Measurements from ENCODE around the gene SCPEP1.

Gene SCPEP1

GRCh38 chr17:56977673-56978395, at the start of gene SCPEP1:
Gene SCPEP1 (plus strand): TSS chr17:56978131. CDS start chr17:56978160, 29 bp downstream.
- POLR2A ChIA-PET, result no interaction called here
- DNase-seq (ENCODE audit: low read depth, low spot score), result no peak
- CTCF ChIA-PET, result interaction anchor here (0.8 to 5.4 kb wide), 4 partner anchors 11 to 158 kb away, joined by 3 to 27 read pairs (median 3); partner anchors contain the start of gene COIL
- peak within 1 kb of the TSS; percentile 78 for H3K4me3 ChIP-seq (ENCODE audit: low read depth, low read length)
- TF ChIP-seq CTCF (IDR thresholded peaks at IDR 0.05; ENCODE audit: insufficient read depth, low read length, missing control alignments), result no peak

- no peak overlapping the region for H3K4me3 ChIP-seq (ENCODE audit: low read depth, low read length)
- no peak for TF ChIP-seq CTCF (IDR thresholded peaks at IDR 0.05; ENCODE audit: insufficient read depth, low read length, missing control alignments)
- no peak for DNase-seq (ENCODE audit: low read depth, low spot score)
- ChIA-PET CTCF (interaction anchor here (1.2 to 7.8 kb wide), 3 partner anchors 11 to 109 kb away, joined by 3 to 48 read pairs (median 6); no protein-coding TSS in a partner anchor), POLR2A (no interaction called here)
These were observed 49.3 kb upstream of the SCPEP1 start for GRCh38 chr17:56928586-56928985.

- no peak for DNase-seq (ENCODE audit: low read depth, low spot score)
- ChIA-PET CTCF (interaction anchor here (1.2 to 7.8 kb wide), 3 partner anchors 10 to 110 kb away, joined by 3 to 48 read pairs (median 6); no protein-coding TSS in a partner anchor), POLR2A (no interaction called here)
- H3K4me3 ChIP-seq (ENCODE audit: low read depth, low read length), result no peak overlapping the region
- TF ChIP-seq CTCF (IDR thresholded peaks at IDR 0.05; ENCODE audit: insufficient read depth, low read length, missing control alignments), result no peak
These were observed 48.5 kb upstream of the SCPEP1 start for GRCh38 chr17:56929362-56929969.

- TF ChIP-seq CTCF (IDR thresholded peaks at IDR 0.05; ENCODE audit: insufficient read depth, low read length, missing control alignments), result no peak
- no peak overlapping the region for H3K4me3 ChIP-seq (ENCODE audit: low read depth, low read length)
- ChIA-PET POLR2A (no interaction called here), CTCF (interaction anchor here (1.7 to 7.8 kb wide), 2 partner anchors 10 to 111 kb away, joined by 11 to 48 read pairs; no protein-coding TSS in a partner anchor)
- no peak for DNase-seq (ENCODE audit: low read depth, low spot score)
These were observed 47.1 kb upstream of the SCPEP1 start for GRCh38 chr17:56930739-56931337.

DNA sequence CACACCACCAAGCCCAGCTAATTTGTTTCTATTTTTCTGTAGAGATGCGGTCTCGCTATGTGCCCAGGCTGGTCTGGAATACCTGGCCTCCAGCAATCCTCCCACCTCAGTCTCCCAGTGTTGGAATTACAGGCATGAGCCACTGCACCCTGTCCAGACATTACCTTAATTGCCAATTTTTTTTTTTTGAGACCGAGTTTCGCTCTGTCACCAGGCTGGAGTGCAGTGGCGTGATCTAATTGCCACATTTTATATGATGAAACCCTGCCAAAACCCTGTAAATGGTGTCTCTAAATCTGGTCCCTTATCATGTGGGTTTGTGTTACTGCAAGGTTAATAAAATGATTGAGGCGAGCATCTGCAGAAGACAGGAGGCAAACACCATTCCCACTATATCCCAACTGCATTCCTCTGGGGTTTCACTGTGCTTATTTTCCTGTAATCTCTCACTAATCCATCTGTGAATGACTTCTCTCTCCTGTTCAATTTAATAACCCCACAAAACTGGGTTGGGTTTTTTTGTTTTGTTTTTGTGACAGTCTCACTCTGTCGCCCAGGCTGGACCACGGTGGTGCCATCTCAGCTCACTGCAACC, 44.7 kb upstream of the SCPEP1 start:
- H3K4me3 ChIP-seq (ENCODE audit: low read depth, low read length), result no peak overlapping the region
- ChIA-PET POLR2A (interaction anchor here (1.9 kb wide), 1 partner anchor 19 kb away, joined by 4 read pairs; the partner anchor contains the start of gene TRIM25), CTCF (interaction anchor here (1.0 to 7.8 kb wide), 3 partner anchors 9 to 114 kb away, joined by 4 to 48 read pairs (median 4); partner anchors contain the start of gene COIL)
- TF ChIP-seq CTCF (IDR thresholded peaks at IDR 0.05; ENCODE audit: insufficient read depth, low read length, missing control alignments), result no peak
- no peak for DNase-seq (ENCODE audit: low read depth, low spot score)

Measured in AG04449 (cell line).